ENCODE measurements around the gene SOCS3. TPM values are rescaled to one million over a fixed set of nuclear protein-coding genes. Genes with fewer than 3 reads are reported as not detected.
A peak's percentile ranks its signal among the peaks of the same experiment; 100 is the strongest.

SOCS3 gene
- total and polyA plus RNA-seq, 2 experiments from 2014 or later = 31.2 to 50.6 TPM

DNA sequence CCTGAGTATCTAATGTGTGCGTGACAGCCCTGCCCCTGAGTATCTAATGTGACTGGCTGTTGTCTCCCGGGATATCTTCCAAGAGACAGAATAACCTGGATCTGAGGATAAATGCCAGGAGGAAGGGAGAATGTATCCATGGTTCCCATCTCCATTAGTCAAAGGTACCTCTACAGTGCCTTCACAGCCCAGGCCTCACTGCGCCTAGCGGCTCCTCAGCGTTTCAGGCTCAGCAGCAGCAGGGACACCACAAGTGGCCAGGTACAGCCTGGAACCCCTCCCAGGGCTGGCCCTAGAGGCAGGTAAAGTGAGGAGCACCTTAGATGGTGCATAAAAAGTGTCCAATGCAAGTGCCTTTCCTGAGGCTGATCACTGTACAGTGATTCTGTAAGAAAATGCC, 32.0 kb downstream of the SOCS3 start:
- 86 to 87% methylated on average over 5 of the region's 5 CpGs for WGBS, 2 experiments (ENCODE audit: low coverage in 1 of 2, low lambda C conversion rate in 2 of 2, missing lambda C conversion rate in 2 of 2)
- no peak overlapping the region for H3K9ac ChIP-seq
- peaks cover 30% of the 10 kb centered on the region for H3F3A ChIP-seq (ENCODE audit: insufficient read depth)
- H4K20me1 ChIP-seq (ENCODE audit: insufficient read depth) = no peaks in the 10 kb centered on the region
- H3K9me2 ChIP-seq (ENCODE audit: insufficient read depth) = no peaks in the 10 kb centered on the region
- no peak overlapping the region for H3K4me2 ChIP-seq (ENCODE audit: unreplicated experiment)
- H3K36me3 ChIP-seq (ENCODE audit: low read depth) = no peaks in the 10 kb centered on the region
- DNase-seq = no peak
- peaks cover 46% of the 10 kb centered on the region for H3K4me1 ChIP-seq (ENCODE audit: insufficient read depth)
- no peak overlapping the region for H2AFZ ChIP-seq
- no peaks in the 10 kb centered on the region for H3K79me2 ChIP-seq (ENCODE audit: insufficient read depth)
- no peaks in the 10 kb centered on the region for H3K27me3 ChIP-seq (replicated peaks; ENCODE audit: insufficient read depth)
- in situ Hi-C loops (cut with MboI) = no loop called here
- H3K27ac ChIP-seq = no peak overlapping the region
- TF ChIP-seq EZH2 (IDR thresholded peaks at IDR 0.05; ENCODE audit: insufficient read depth, poor library complexity, severe bottlenecking) (no peak), EZH2phosphoT487 (IDR thresholded peaks at IDR 0.05; ENCODE audit: insufficient read depth, low read depth) (no peak)
- no peak overlapping the region for H3K4me3 ChIP-seq
- H3K9me3 ChIP-seq (ENCODE audit: low read depth) = no peaks in the 10 kb centered on the region

DNA sequence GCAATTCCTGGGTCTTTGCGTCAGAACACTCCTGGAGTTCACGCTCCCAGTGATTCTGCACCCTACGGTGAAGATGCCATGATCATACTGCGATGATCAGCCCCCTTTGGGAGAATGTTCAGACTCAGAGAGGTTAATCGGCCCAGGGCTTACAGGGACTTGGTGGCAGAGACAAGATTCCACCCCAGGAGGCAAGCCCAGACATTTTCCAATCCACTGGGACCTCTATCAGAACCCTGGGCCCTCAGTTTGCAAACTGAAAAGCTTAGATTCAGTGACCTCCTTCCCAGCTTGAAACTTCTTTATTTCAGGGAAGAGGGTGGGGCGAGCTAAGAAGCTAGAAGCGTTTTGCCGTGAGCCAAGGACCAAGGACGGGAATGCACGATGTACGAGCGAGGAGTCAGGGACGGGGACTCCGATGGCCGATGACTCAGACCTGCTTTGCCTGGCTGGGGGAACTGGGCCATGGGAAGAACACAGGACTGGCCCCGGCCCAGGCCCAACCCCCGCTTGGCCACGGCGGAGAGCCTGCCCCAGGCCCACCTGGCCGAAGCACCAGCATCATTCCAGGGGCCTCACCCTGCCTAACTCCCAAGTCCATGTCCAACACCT, 34.7 kb downstream of the SOCS3 start:
- H2AFZ ChIP-seq = peak overlapping the region; percentile 75
- no peaks in the 10 kb centered on the region for H3K79me2 ChIP-seq (ENCODE audit: insufficient read depth)
- no peaks in the 10 kb centered on the region for H3K36me3 ChIP-seq (ENCODE audit: low read depth)
- 8 to 10% methylated on average over 13 to 20 of the region's 20 CpGs for WGBS, 2 experiments (ENCODE audit: low coverage in 1 of 2, low lambda C conversion rate in 2 of 2, missing lambda C conversion rate in 2 of 2)
- peak overlapping the region; percentile 56 for H3K4me2 ChIP-seq (ENCODE audit: unreplicated experiment)
- no peaks in the 10 kb centered on the region for H3K9me2 ChIP-seq (ENCODE audit: insufficient read depth)
- no peaks in the 10 kb centered on the region for H3K27me3 ChIP-seq (replicated peaks; ENCODE audit: insufficient read depth)
- no peaks in the 10 kb centered on the region for H4K20me1 ChIP-seq (ENCODE audit: insufficient read depth)
- TF ChIP-seq EZH2phosphoT487 (IDR thresholded peaks at IDR 0.05; ENCODE audit: insufficient read depth, low read depth) (no peak), EZH2 (IDR thresholded peaks at IDR 0.05; ENCODE audit: insufficient read depth, poor library complexity, severe bottlenecking) (no peak)
- peak; percentile 91 for DNase-seq
- H3K4me1 ChIP-seq (ENCODE audit: insufficient read depth) = peaks cover 48% of the 10 kb centered on the region
- no peaks in the 10 kb centered on the region for H3K9me3 ChIP-seq (ENCODE audit: low read depth)
- H3K27ac ChIP-seq = peak overlapping the region; percentile 95
- peak overlapping the region; percentile 86 for H3K9ac ChIP-seq
- peaks cover 30% of the 10 kb centered on the region for H3F3A ChIP-seq (ENCODE audit: insufficient read depth)
- peak overlapping the region; percentile 40 for H3K4me3 ChIP-seq
- in situ Hi-C loops (cut with MboI) = no loop called here

DNA sequence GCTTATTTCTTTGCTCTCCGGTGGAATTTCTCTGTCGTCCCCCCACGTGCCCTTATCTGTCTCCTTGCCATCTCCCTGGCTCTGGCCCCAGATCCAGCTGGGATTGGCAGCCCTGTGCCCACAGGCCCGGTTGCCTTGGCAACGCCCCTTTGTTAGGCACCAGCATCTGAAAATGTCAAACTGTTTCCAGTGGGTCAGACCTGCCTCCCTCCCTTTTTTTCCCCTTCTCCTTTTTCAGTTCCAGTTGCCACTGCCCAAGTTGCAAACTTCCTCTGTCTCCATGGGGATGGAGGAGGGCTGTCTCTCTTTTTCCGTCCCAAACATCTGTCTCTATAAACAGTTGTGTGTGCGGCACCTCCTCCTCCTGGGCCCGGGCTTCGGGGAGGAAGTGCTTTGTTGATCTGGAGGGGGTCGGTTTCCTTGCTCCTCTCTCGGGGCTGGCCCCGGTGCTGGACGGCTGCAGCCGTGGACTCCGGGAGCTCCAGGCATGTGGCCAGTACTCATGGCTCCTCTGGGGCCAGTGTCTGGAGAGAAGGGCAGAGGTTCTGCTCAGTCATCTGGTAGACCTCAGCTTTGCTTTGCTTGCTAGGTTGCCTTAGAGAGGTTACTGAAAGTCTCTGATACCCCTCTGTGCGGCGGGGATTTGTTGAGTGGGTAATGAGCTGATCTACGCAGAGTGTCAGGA, 35.3 kb downstream of the SOCS3 start:
- Histone ChIP-seq H3K4me3 (peak overlapping the region; percentile 40), H3F3A (ENCODE audit: insufficient read depth) (peaks cover 30% of the 10 kb centered on the region), H3K79me2 (ENCODE audit: insufficient read depth) (no peaks in the 10 kb centered on the region), H3K9ac (peak overlapping the region; percentile 86), H4K20me1 (ENCODE audit: insufficient read depth) (no peaks in the 10 kb centered on the region), H3K27me3 (replicated peaks; ENCODE audit: insufficient read depth) (no peaks in the 10 kb centered on the region), H3K9me3 (ENCODE audit: low read depth) (no peaks in the 10 kb centered on the region), H3K27ac (peak overlapping the region; percentile 95), H3K36me3 (ENCODE audit: low read depth) (no peaks in the 10 kb centered on the region), H3K4me2 (ENCODE audit: unreplicated experiment) (peak overlapping the region; percentile 56), H3K9me2 (ENCODE audit: insufficient read depth) (no peaks in the 10 kb centered on the region), H2AFZ (peak overlapping the region; percentile 75), H3K4me1 (ENCODE audit: insufficient read depth) (peaks cover 43% of the 10 kb centered on the region)
- in situ Hi-C loops (cut with MboI) = no loop called here
- 3 to 4% methylated on average over 18 of the region's 18 CpGs for WGBS, 2 experiments (ENCODE audit: low coverage in 1 of 2, low lambda C conversion rate in 2 of 2, missing lambda C conversion rate in 2 of 2)
- TF ChIP-seq EZH2phosphoT487 (IDR thresholded peaks at IDR 0.05; ENCODE audit: insufficient read depth, low read depth) (no peak), EZH2 (IDR thresholded peaks at IDR 0.05; ENCODE audit: insufficient read depth, poor library complexity, severe bottlenecking) (no peak)
- peak; percentile 88 for DNase-seq

DNA sequence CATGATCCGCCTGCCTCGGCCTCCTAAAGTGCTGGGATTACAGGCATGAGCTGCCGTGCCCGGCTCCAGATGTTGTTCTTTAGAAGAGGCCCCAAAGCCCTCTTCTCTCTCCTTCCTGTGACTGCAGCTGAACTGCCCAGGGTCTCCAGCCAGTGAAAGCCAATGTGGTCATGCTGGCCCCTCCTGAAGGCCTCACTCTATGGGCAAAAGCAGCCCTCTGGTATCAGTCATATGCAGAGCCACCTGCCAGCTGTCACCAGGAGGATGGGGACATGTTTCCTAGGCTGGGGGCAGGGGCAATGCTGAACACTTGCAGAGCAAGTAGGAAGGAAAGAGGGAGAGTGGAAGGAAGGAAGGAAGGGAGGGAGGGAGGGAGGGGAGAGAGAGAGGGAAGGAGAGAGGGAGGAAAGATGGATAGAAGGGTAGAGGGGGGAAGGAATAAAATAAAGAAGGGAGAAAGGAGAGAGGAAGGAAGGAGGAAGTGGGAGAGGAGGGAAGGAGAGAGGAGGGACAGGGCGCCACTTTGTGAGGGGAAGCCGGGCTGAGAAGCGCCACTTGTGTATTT, 36.0 kb downstream of the SOCS3 start:
- Histone ChIP-seq H3F3A (ENCODE audit: insufficient read depth) (peaks cover 26% of the 10 kb centered on the region), H3K27ac (peak overlapping the region; percentile 95), H3K4me2 (ENCODE audit: unreplicated experiment) (peak overlapping the region; percentile 56), H3K4me3 (no peak overlapping the region), H3K4me1 (ENCODE audit: insufficient read depth) (peaks cover 37% of the 10 kb centered on the region), H3K36me3 (ENCODE audit: low read depth) (no peaks in the 10 kb centered on the region), H3K79me2 (ENCODE audit: insufficient read depth) (no peaks in the 10 kb centered on the region), H3K9me3 (ENCODE audit: low read depth) (no peaks in the 10 kb centered on the region), H3K27me3 (replicated peaks; ENCODE audit: insufficient read depth) (no peaks in the 10 kb centered on the region), H4K20me1 (ENCODE audit: insufficient read depth) (no peaks in the 10 kb centered on the region), H3K9me2 (ENCODE audit: insufficient read depth) (no peaks in the 10 kb centered on the region), H3K9ac (peak overlapping the region; percentile 86), H2AFZ (peak overlapping the region; percentile 75)
- TF ChIP-seq EZH2 (IDR thresholded peaks at IDR 0.05; ENCODE audit: insufficient read depth, poor library complexity, severe bottlenecking) = no peak
- no peak for DNase-seq
- in situ Hi-C loops (cut with MboI) = no loop called here
- WGBS, 2 experiments (ENCODE audit: low coverage in 1 of 2, low lambda C conversion rate in 2 of 2, missing lambda C conversion rate in 2 of 2) = 22 to 47% methylated on average over 3 to 7 of the region's 7 CpGs
